Fibroblast of lung (primary cell): Measurements from ENCODE around the gene ZNF624. TPM values are rescaled to one million over a fixed set of nuclear protein-coding genes. Genes with fewer than 3 reads are reported as not detected.

Experiments
- DNase-seq, 2 donors: peaks; one replicate each; pipeline versions ENCODE4 v3.0.0 to v3.0.0-alpha.2; 2010; ENCODE audit warnings: low read depth in 2 of 2
- H2AFZ ChIP-seq: 2 replicates; pipeline ENCODE4 v1.5.1; 2012; ENCODE audit warnings: low read length, control low read depth, inconsistent platforms
- H3K27ac ChIP-seq: 2 replicates; pipeline ENCODE4 v1.5.1; 2011; ENCODE audit warnings: low read length, control low read depth; ENCODE audit not compliant: insufficient read depth
- H3K27me3 ChIP-seq: 2 replicates; pipeline ENCODE4 v1.5.1; 2011; ENCODE audit warnings: mild to moderate bottlenecking, low read length; ENCODE audit not compliant: control insufficient read depth, insufficient read depth
- H3K36me3 ChIP-seq: 2 replicates; pipeline ENCODE4 v1.5.1; 2011; ENCODE audit warnings: low read length; ENCODE audit not compliant: control insufficient read depth, insufficient read depth
- H3K4me1 ChIP-seq: 2 replicates; pipeline ENCODE4 v1.5.1; 2011; ENCODE audit warnings: low read length; ENCODE audit not compliant: control insufficient read depth, insufficient read depth; ENCODE audit errors: extremely low read depth
- H3K4me2 ChIP-seq: 2 replicates; pipeline ENCODE4 v1.5.1; 2011; ENCODE audit warnings: low read length, control low read depth; ENCODE audit not compliant: insufficient read depth; ENCODE audit errors: extremely low read depth
- H3K4me3 ChIP-seq, 4 experiments: fragments of 200-600 bp in 1 of 4; sonication (generic) in 1 of 4; replicated peaks in 1 of 4; 2 replicates each; pipeline ENCODE4 v1.5.1; 2011 to 2016; ENCODE audit warnings: low read length in 4 of 4, low read depth in 3 of 4, mild to moderate bottlenecking in 3 of 4, control low read depth in 2 of 4, inconsistent platforms in 1 of 4, mixed read lengths in 1 of 4; ENCODE audit not compliant: insufficient read depth in 1 of 4; ENCODE audit errors: control extremely low read depth in 1 of 4
- H3K79me2 ChIP-seq: 2 replicates; pipeline ENCODE4 v1.5.1; 2012; ENCODE audit warnings: mild to moderate bottlenecking, low read length, inconsistent platforms; ENCODE audit not compliant: control insufficient read depth, insufficient read depth
- H3K9ac ChIP-seq: 2 replicates; pipeline ENCODE4 v1.5.1; 2011; ENCODE audit warnings: mild to moderate bottlenecking, low read length, control low read depth; ENCODE audit not compliant: insufficient read depth
- H3K9me3 ChIP-seq: 2 replicates; pipeline ENCODE4 v1.5.1; 2012; ENCODE audit warnings: low read depth, low read length; ENCODE audit not compliant: control insufficient read depth, insufficient read depth
- H4K20me1 ChIP-seq: 2 replicates; pipeline ENCODE4 v1.5.1; 2011; ENCODE audit warnings: low read length; ENCODE audit not compliant: control insufficient read depth, insufficient read depth; ENCODE audit errors: extremely low read depth
- EZH2 ChIP-seq: IDR thresholded peaks from 2 replicates; pipeline ENCODE4 v1.5.1; 2012; ENCODE audit warnings: low read length, control low read depth, mild to moderate bottlenecking; ENCODE audit errors: missing control alignments
- polyA plus RNA-seq, 2 donors: library from polyadenylated mRNA; depleted of rRNA in 1 of 2; stranded (reverse) in 1 of 2; unstranded in 1 of 2; fragments of >200 nt; gene quantifications; 2 replicates each; pipeline ENCODE4 v1.2.1, GENCODE V29; 2011 to 2012; ENCODE audit warnings: missing spikeins in 1 of 2
- total RNA-seq: library from RNA; depleted of rRNA; stranded (reverse); fragments of >200 nt; gene quantifications from 2 replicates; pipeline ENCODE4 v1.2.1, GENCODE V29; 2014
- TF ChIP-seq, protein P1 (sequence below), 2 donors: IDR thresholded peaks in 1 of 2; conservative IDR thresholded peaks in 1 of 2; 1 replicate in 1 of 2; 2 replicates in 1 of 2; pipeline ENCODE4 v1.5.1; 2011 to 2012; ENCODE audit warnings: low read length in 2 of 2, control low read depth in 1 of 2, inconsistent platforms in 1 of 2, low read depth in 1 of 2, mild to moderate bottlenecking in 1 of 2

Gene ZNF624
- total and polyA plus RNA-seq, 2 donors (not counting 1 experiment from before 2014, with no cell fraction given): 3.0 to 7.6 TPM

DNA sequence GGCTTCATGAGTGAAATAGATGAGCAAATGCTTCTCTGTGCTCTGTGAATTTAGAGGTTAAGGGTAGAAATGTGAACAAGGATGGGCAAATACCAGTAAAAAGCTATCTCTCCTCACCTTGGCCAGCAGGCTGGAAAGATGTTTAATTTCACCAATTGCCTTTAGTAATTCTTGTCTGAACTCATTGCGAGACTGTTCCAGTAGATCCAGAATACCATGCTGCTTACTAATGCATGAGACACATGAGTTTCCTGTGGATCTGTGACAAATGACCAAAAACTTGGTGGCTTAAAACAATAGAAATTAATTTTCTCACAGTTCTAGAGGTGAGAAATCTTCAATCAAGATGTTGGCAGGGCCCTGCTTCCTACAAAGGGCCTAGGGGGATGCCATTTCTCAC, 9.3 kb upstream of the ZNF624 start:
- Histone ChIP-seq H3K4me1 (no peaks in the 10 kb centered on the region), H4K20me1 (no peaks in the 10 kb centered on the region)

DNA sequence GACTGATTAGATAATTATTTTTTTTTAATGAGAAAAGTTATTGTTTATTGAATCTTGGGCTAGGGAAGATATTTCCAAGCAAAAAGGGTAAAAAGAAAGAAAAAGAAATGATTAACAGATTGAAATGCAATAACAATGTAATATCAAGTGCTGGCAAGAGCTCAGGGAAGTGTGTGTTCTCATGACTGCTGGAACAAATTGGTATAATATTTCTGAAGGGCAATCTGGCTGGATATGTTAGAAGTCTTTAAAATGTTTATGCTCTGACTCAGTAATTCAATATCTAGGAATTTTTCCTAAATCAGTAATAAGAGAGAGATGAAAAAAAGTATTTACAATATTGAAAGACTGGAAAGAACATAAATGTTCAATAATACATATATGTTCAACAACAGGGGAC, 7.6 kb upstream of the ZNF624 start:
- peak in 1 of 2 donors; percentile 14 for DNase-seq
- H3K4me3 ChIP-seq: no peak overlapping the region
- no peak overlapping the region for H2AFZ ChIP-seq
- H3K79me2 ChIP-seq: no peaks in the 10 kb centered on the region
- TF ChIP-seq, protein P1, sequence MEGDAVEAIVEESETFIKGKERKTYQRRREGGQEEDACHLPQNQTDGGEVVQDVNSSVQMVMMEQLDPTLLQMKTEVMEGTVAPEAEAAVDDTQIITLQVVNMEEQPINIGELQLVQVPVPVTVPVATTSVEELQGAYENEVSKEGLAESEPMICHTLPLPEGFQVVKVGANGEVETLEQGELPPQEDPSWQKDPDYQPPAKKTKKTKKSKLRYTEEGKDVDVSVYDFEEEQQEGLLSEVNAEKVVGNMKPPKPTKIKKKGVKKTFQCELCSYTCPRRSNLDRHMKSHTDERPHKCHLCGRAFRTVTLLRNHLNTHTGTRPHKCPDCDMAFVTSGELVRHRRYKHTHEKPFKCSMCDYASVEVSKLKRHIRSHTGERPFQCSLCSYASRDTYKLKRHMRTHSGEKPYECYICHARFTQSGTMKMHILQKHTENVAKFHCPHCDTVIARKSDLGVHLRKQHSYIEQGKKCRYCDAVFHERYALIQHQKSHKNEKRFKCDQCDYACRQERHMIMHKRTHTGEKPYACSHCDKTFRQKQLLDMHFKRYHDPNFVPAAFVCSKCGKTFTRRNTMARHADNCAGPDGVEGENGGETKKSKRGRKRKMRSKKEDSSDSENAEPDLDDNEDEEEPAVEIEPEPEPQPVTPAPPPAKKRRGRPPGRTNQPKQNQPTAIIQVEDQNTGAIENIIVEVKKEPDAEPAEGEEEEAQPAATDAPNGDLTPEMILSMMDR (conservative IDR thresholded peaks at IDR 0.05 in 1 of 2, IDR thresholded peaks at IDR 0.05 in 1 of 2; ENCODE audit: low read depth in 1 of 2, low read length in 2 of 2): no peak
- no peak for TF ChIP-seq EZH2
- H3K27me3 ChIP-seq: peaks cover 3% of the 10 kb centered on the region
- H3K4me2 ChIP-seq: no peak overlapping the region
- no peaks in the 10 kb centered on the region for H3K4me1 ChIP-seq
- H3K9ac ChIP-seq: no peak overlapping the region
- no peaks in the 10 kb centered on the region for H3K36me3 ChIP-seq
- no peaks in the 10 kb centered on the region for H3K9me3 ChIP-seq
- H4K20me1 ChIP-seq: no peaks in the 10 kb centered on the region
- H3K27ac ChIP-seq: no peak overlapping the region

More for the DNA sequence above, 9.3 kb upstream of the ZNF624 start:
- DNase-seq: peak in 1 of 2 donors; percentile 28
- H3K79me2 ChIP-seq: no peaks in the 10 kb centered on the region
- H2AFZ ChIP-seq: no peak overlapping the region
- no peak overlapping the region for H3K27ac ChIP-seq
- peaks cover 11% of the 10 kb centered on the region for H3K27me3 ChIP-seq
- no peak overlapping the region for H3K4me3 ChIP-seq
- H3K9ac ChIP-seq: no peak overlapping the region
- no peaks in the 10 kb centered on the region for H3K36me3 ChIP-seq
- no peak overlapping the region for H3K4me2 ChIP-seq
- no peak for TF ChIP-seq EZH2
- TF ChIP-seq, protein P1 (conservative IDR thresholded peaks at IDR 0.05 in 1 of 2, IDR thresholded peaks at IDR 0.05 in 1 of 2; ENCODE audit: low read depth in 1 of 2, low read length in 2 of 2): no peak
- no peaks in the 10 kb centered on the region for H3K9me3 ChIP-seq

DNA sequence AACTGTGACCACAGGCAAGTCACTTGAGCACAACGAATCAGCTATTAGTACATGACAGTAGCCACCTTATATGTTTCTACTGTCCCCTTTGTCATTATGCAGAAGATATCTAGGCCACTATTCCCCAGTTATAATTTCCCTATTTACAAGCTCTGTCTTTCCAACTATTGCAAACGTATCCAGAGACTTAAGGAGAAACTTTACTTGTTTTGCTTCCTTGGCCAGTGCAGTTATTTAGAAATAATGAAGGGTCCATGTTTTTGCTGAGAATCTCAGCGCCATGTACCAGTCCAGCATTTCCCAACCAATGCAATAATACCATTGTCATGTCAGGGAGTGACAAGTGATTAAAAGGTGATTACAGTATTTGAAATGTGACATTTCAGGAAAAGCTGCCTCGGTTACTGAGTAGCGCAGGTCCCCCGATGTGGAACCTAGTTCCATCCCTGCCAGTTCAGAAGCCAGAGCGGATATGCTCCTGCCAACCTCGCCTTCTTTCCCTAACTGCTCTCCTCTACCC, 743 bp downstream of the ZNF624 start:
- Histone ChIP-seq H2AFZ (peak overlapping the region; percentile 90), H3K4me2 (peak overlapping the region; percentile 81), H3K4me1 (peaks cover 3% of the 10 kb centered on the region), H3K79me2 (no peaks in the 10 kb centered on the region), H3K36me3 (no peaks in the 10 kb centered on the region), H4K20me1 (no peaks in the 10 kb centered on the region), H3K27me3 (no peaks in the 10 kb centered on the region), H3K4me3 (peak overlapping the region; percentile 85 to 93 (median 86)), H3K9ac (peak overlapping the region; percentile 84), H3K9me3 (no peaks in the 10 kb centered on the region), H3K27ac (peak overlapping the region; percentile 77)
- peak in 1 of 2 donors; percentile 17 for DNase-seq
- TF ChIP-seq, protein P1 (conservative IDR thresholded peaks at IDR 0.05 in 1 of 2, IDR thresholded peaks at IDR 0.05 in 1 of 2; ENCODE audit: low read depth in 1 of 2, low read length in 2 of 2): no peak
